ENCODE data around the gene PARD3. TPM values are rescaled to one million over a fixed set of nuclear protein-coding genes. Genes with fewer than 3 reads are reported as not detected.

PARD3 gene
- total RNA-seq, 1 experiment from 2014 or later = 154 TPM

- TF ChIP-seq EZH2phosphoT487 (IDR thresholded peaks at IDR 0.05; ENCODE audit: borderline replicate concordance, low read length) (no peak), EZH2 (IDR thresholded peaks at IDR 0.05; ENCODE audit: low read length, unreplicated experiment) (no peak), CTCF (conservative IDR thresholded peaks at IDR 0.05; ENCODE audit: low read depth, low read length) (no peak)
- Histone ChIP-seq H3K9ac (ENCODE audit: low read length) (no peak overlapping the region), H4K20me1 (ENCODE audit: low read length) (no peaks in the 10 kb centered on the region), H3K79me2 (ENCODE audit: low read length) (no peaks in the 10 kb centered on the region), H3K4me3 (ENCODE audit: low read length) (no peak overlapping the region), H3K4me2 (ENCODE audit: low read length) (no peak overlapping the region), H3K27me3 (ENCODE audit: low read length) (no peaks in the 10 kb centered on the region), H3K36me3 (ENCODE audit: low read depth, low read length) (no peaks in the 10 kb centered on the region), H2AFZ (ENCODE audit: low read length) (no peak overlapping the region), H3K27ac (ENCODE audit: low read length) (no peak overlapping the region), H3K9me2 (replicated peaks; ENCODE audit: low read length) (no peaks in the 10 kb centered on the region), H3K9me3 (ENCODE audit: low read length) (no peaks in the 10 kb centered on the region), H3F3A (ENCODE audit: low read length, unreplicated experiment) (no peaks in the 10 kb centered on the region), H3K4me1 (ENCODE audit: insufficient read depth, low read length) (peaks cover 7% of the 10 kb centered on the region)
- BruUV-seq (replicated peaks) = no TSS peak
- CTCF ChIA-PET = no interaction called here
- intact Hi-C loops (cut with micrococcal nuclease) = no loop called here
- POLR2A ChIA-PET (ENCODE audit: unreplicated experiment) = no interaction called here
- no peak for DNase-seq
- ATAC-seq = no peak
These were observed 710.1 kb downstream of the PARD3 start for GRCh38 chr10:34104829-34105572.

- Histone ChIP-seq H3K9ac (ENCODE audit: low read length) (no peak overlapping the region), H3K36me3 (ENCODE audit: low read depth, low read length) (no peaks in the 10 kb centered on the region), H3K27me3 (ENCODE audit: low read length) (no peaks in the 10 kb centered on the region), H4K20me1 (ENCODE audit: low read length) (no peaks in the 10 kb centered on the region), H3F3A (ENCODE audit: low read length, unreplicated experiment) (no peaks in the 10 kb centered on the region), H3K9me3 (ENCODE audit: low read length) (no peaks in the 10 kb centered on the region), H2AFZ (ENCODE audit: low read length) (no peak overlapping the region), H3K79me2 (ENCODE audit: low read length) (no peaks in the 10 kb centered on the region), H3K4me3 (ENCODE audit: low read length) (no peak overlapping the region), H3K9me2 (replicated peaks; ENCODE audit: low read length) (no peaks in the 10 kb centered on the region), H3K4me1 (ENCODE audit: insufficient read depth, low read length) (no peaks in the 10 kb centered on the region), H3K4me2 (ENCODE audit: low read length) (no peak overlapping the region), H3K27ac (ENCODE audit: low read length) (no peak overlapping the region)
- ATAC-seq (no peak), DNase-seq (no peak)
- CTCF ChIA-PET = interaction anchor here (0.6 kb wide), 1 partner anchor 25 kb away, joined by 5 read pairs; no protein-coding TSS in a partner anchor
- intact Hi-C loops (cut with micrococcal nuclease) = no loop called here
- POLR2A ChIA-PET (ENCODE audit: unreplicated experiment) = interaction anchor here (0.5 kb wide), 1 partner anchor 27 kb away, joined by 5 read pairs; no protein-coding TSS in a partner anchor
- BruUV-seq (replicated peaks) = no TSS peak
- TF ChIP-seq EZH2phosphoT487 (IDR thresholded peaks at IDR 0.05; ENCODE audit: borderline replicate concordance, low read length) (no peak), CTCF (conservative IDR thresholded peaks at IDR 0.05; ENCODE audit: low read depth, low read length) (no peak), EZH2 (IDR thresholded peaks at IDR 0.05; ENCODE audit: low read length, unreplicated experiment) (no peak)
These were observed 712.1 kb downstream of the PARD3 start for GRCh38 chr10:34102893-34103506.

GRCh38 chr10:34102237-34102673 is 712.8 kb downstream of the PARD3 start:
- Histone ChIP-seq H4K20me1 (ENCODE audit: low read length) (no peaks in the 10 kb centered on the region), H3K36me3 (ENCODE audit: low read depth, low read length) (no peaks in the 10 kb centered on the region), H3K4me2 (ENCODE audit: low read length) (no peak overlapping the region), H3K9ac (ENCODE audit: low read length) (no peak overlapping the region), H3K9me3 (ENCODE audit: low read length) (no peaks in the 10 kb centered on the region), H3K4me3 (ENCODE audit: low read length) (no peak overlapping the region), H3F3A (ENCODE audit: low read length, unreplicated experiment) (no peaks in the 10 kb centered on the region), H2AFZ (ENCODE audit: low read length) (no peak overlapping the region), H3K4me1 (ENCODE audit: insufficient read depth, low read length) (no peaks in the 10 kb centered on the region), H3K79me2 (ENCODE audit: low read length) (no peaks in the 10 kb centered on the region), H3K27ac (ENCODE audit: low read length) (no peak overlapping the region), H3K9me2 (replicated peaks; ENCODE audit: low read length) (no peaks in the 10 kb centered on the region), H3K27me3 (ENCODE audit: low read length) (no peaks in the 10 kb centered on the region)
- DNase-seq (no peak), ATAC-seq (no peak)
- POLR2A ChIA-PET (ENCODE audit: unreplicated experiment) = no interaction called here
- TF ChIP-seq EZH2phosphoT487 (IDR thresholded peaks at IDR 0.05; ENCODE audit: borderline replicate concordance, low read length) (no peak), CTCF (conservative IDR thresholded peaks at IDR 0.05; ENCODE audit: low read depth, low read length) (no peak), EZH2 (IDR thresholded peaks at IDR 0.05; ENCODE audit: low read length, unreplicated experiment) (no peak)
- intact Hi-C loops (cut with micrococcal nuclease) = no loop called here
- BruUV-seq (replicated peaks) = no TSS peak
- CTCF ChIA-PET = no interaction called here
